Stomach (tissue), 9 donors: ENCODE results near the gene LRIF1. TPM values are rescaled to one million over a fixed set of nuclear protein-coding genes. Genes with fewer than 3 reads are reported as not detected.

ENCODE experiments used
- DNase-seq, 2 donors: peaks; one replicate each; pipeline versions ENCODE4 v3.0.0 to v3.0.0-alpha.2; 2013 to 2019
- H3K27ac ChIP-seq, 5 donors: fragments of 200-600 bp in 4 of 5; sonication (generic) in 4 of 5; one replicate each; pipeline ENCODE4 v1.5.1; 2013 to 2019; ENCODE audit warnings: mild to moderate bottlenecking in 1 of 5, moderate library complexity in 1 of 5
- H3K27me3 ChIP-seq, 3 donors: fragments of 200-600 bp; sonication (generic); one replicate each; pipeline ENCODE4 v1.5.1; 2017 to 2019; ENCODE audit warnings: mixed run types in 1 of 3
- H3K36me3 ChIP-seq, 4 donors: fragments of 200-600 bp; sonication (generic); 1 replicate in 3 of 4; 2 replicates in 1 of 4; pipeline ENCODE4 v1.5.1; 2016 to 2019
- H3K4me1 ChIP-seq, 4 donors: fragments of 200-600 bp; sonication (generic); one replicate each; pipeline ENCODE4 v1.5.1; 2016 to 2019
- H3K4me3 ChIP-seq, 4 donors: fragments of 200-600 bp; sonication (generic) in 3 of 4; one replicate each; pipeline ENCODE4 v1.5.1; 2016 to 2019; ENCODE audit warnings: mild to moderate bottlenecking in 1 of 4
- H3K9me3 ChIP-seq, 4 donors: fragments of 200-600 bp; sonication (generic); one replicate each; pipeline ENCODE4 v1.5.1; 2016 to 2019
- EP300 ChIP-seq: sonication (generic); formaldehyde crosslinking; IDR thresholded peaks from one replicate; pipeline ENCODE4 v1.6.1; 2017; ENCODE audit warnings: antibody characterized with exemption
- POLR2A ChIP-seq, 4 donors: fragments of 450-650 bp; IDR thresholded peaks; one replicate each; pipeline ENCODE4 v1.6.1; 2016; ENCODE audit warnings: antibody characterized with exemption in 4 of 4, control low read depth in 2 of 4, mild to moderate bottlenecking in 1 of 4, moderate library complexity in 1 of 4
- POLR2AphosphoS5 ChIP-seq, 3 donors: sonication (generic); formaldehyde crosslinking; IDR thresholded peaks; one replicate each; pipeline ENCODE4 v1.6.1; 2016; ENCODE audit warnings: antibody characterized with exemption in 3 of 3
- WGBS, 5 donors: extraction: QIAGEN DNeasy Blood & Tissue Kit in 3 of 5; methylation state at CpG; one replicate each; pipeline versions ENCODE4 v1.1.5 to v1.1.7; 2013 to 2018; 5-methylcytosine and 5-hydroxymethylcytosine counted together
- intact Hi-C: fragments of 100-400 bp; cut with DNase I; formaldehyde crosslinking; loops from one replicate; pipeline ENCODE4 v1.15.1; 2023; ENCODE audit warnings: low total_unique reads
- polyA plus RNA-seq, 3 donors: library from polyadenylated mRNA; stranded (reverse); fragments of 200-250 nt; gene quantifications; one replicate each; pipeline ENCODE4 v1.2.3, GENCODE V29; 2013
- total RNA-seq, 5 donors: library from RNA; depleted of rRNA; stranded (reverse); fragments of >200 nt; gene quantifications; one replicate each; pipeline versions ENCODE4 v1.1.0 to v1.2.3, GENCODE V29; 2014 to 2016
- TF ChIP-seq, protein P1 (sequence below), 7 experiments: fragments of 450-650 bp in 4 of 7; fragments of 200-600 bp in 3 of 7; sonication (generic) in 3 of 7; IDR thresholded peaks; one replicate each; pipeline ENCODE4 v1.5.1; 2016 to 2019; ENCODE audit warnings: antibody characterized with exemption in 7 of 7, control low read depth in 2 of 7, mild to moderate bottlenecking in 1 of 7
- donor health status: healthy with polysubstance abuse.
- donor health status: Bipolar disorder and iron deficiency.
- donor health status: healthy.

LRIF1 gene
- total and polyA plus RNA-seq, 8 donors = 2.0 to 22.8 (median 5.7) TPM

DNA sequence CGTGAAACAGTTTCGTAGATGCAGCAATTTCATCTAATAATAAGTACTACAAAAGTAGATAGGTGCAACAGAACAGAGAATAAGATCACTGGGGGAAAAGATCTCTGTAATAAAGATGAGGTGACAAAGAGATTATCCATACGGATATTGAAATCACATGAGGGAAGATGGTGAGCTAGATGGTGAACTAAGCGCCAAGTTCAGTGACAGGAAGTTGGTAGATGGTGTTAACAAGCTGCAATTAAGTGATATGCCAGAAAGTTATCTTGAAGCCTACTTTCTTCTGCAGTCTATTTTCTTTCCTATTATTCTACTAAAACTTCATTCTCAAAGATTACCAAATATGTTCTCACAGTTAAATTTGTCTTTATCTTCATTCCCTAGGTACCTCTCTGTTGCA, 7.1 kb downstream of the LRIF1 start:
- H3K4me3 ChIP-seq = no peak overlapping the region
- no peak overlapping the region for H3K27ac ChIP-seq
- intact Hi-C loops = no loop called here
- TF ChIP-seq POLR2A (IDR thresholded peaks at IDR 0.05) (no peak), EP300 (no peak), POLR2AphosphoS5 (IDR thresholded peaks at IDR 0.05) (no peak)
- TF ChIP-seq, protein P1, sequence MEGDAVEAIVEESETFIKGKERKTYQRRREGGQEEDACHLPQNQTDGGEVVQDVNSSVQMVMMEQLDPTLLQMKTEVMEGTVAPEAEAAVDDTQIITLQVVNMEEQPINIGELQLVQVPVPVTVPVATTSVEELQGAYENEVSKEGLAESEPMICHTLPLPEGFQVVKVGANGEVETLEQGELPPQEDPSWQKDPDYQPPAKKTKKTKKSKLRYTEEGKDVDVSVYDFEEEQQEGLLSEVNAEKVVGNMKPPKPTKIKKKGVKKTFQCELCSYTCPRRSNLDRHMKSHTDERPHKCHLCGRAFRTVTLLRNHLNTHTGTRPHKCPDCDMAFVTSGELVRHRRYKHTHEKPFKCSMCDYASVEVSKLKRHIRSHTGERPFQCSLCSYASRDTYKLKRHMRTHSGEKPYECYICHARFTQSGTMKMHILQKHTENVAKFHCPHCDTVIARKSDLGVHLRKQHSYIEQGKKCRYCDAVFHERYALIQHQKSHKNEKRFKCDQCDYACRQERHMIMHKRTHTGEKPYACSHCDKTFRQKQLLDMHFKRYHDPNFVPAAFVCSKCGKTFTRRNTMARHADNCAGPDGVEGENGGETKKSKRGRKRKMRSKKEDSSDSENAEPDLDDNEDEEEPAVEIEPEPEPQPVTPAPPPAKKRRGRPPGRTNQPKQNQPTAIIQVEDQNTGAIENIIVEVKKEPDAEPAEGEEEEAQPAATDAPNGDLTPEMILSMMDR (IDR thresholded peaks at IDR 0.05) = no peak
- H3K4me1 ChIP-seq = peaks cover 0 to 7% (median 0%) of the 10 kb centered on the region in 4 donors
- H3K36me3 ChIP-seq = peaks cover 5 to 36% (median 16%) of the 10 kb centered on the region in 4 donors
- DNase-seq = no peak
- peaks cover 0 to 46% (median 12%) of the 10 kb centered on the region in 4 donors for H3K9me3 ChIP-seq
- 90 to 93% (median 93%) methylated on average over 4 of the region's 4 CpGs for WGBS, 5 donors
- H3K27me3 ChIP-seq = no peaks in the 10 kb centered on the region

DNA sequence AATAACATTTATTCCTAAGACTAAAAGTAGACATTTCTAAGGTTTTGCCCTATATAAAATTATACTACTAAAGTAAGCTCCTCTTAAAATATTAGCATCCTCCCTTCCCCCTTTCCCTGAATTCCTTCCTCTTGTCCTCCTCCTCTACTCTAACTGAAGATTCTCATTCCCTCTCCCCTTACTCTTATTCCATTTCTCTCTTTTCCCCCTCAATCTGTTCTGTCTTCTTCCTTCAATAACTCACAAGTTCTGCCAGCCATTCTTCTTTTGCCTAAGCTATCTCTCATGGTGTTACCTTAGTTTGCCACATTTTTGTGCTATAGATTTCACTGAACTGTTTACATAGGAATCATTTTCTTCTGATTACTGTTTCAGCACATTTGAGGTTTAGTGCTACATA, 10.7 kb downstream of the LRIF1 start:
- H3K27ac ChIP-seq = no peak overlapping the region
- H3K4me3 ChIP-seq = no peak overlapping the region
- no peak for TF ChIP-seq EP300
- no peak for TF ChIP-seq POLR2AphosphoS5 (IDR thresholded peaks at IDR 0.05)
- TF ChIP-seq POLR2A (IDR thresholded peaks at IDR 0.05) = no peak
- TF ChIP-seq, protein P1 (IDR thresholded peaks at IDR 0.05) = no peak
- intact Hi-C loops = no loop called here
- peaks cover 0 to 35% (median 12%) of the 10 kb centered on the region in 4 donors for H3K9me3 ChIP-seq
- H3K4me1 ChIP-seq = no peaks in the 10 kb centered on the region
- H3K27me3 ChIP-seq = no peaks in the 10 kb centered on the region
- H3K36me3 ChIP-seq = peaks cover 5 to 59% (median 46%) of the 10 kb centered on the region in 4 donors
- DNase-seq = no peak

DNA sequence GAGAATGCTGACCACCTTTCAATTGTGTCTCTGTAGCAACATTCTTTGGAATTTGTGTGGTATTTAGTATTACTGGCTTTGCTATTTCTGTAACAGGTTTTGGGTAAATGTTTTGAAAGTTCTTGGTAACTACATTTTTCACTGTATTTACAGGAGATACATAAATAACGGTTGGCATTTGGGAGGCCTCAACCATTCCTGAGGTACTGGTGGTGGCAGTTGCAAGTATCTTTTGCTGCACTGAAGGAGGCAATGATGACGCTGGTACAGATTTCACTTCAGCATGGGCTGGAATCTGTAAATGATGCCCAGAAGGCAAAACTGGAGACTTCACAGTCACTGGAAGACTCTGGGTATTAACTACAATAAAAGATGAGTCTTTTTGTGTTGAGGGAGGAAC, 11.7 kb downstream of the LRIF1 start:
- DNase-seq = no peak
- no peak overlapping the region for H3K27ac ChIP-seq
- no peaks in the 10 kb centered on the region for H3K4me1 ChIP-seq
- intact Hi-C loops = no loop called here
- peaks cover 5 to 66% (median 54%) of the 10 kb centered on the region in 4 donors for H3K36me3 ChIP-seq
- H3K27me3 ChIP-seq = no peaks in the 10 kb centered on the region
- H3K9me3 ChIP-seq = peaks cover 0 to 35% (median 14%) of the 10 kb centered on the region in 4 donors
- TF ChIP-seq EP300 = no peak
- TF ChIP-seq POLR2AphosphoS5 (IDR thresholded peaks at IDR 0.05) = no peak
- no peak for TF ChIP-seq POLR2A (IDR thresholded peaks at IDR 0.05)
- TF ChIP-seq, protein P1 (IDR thresholded peaks at IDR 0.05) = no peak
- 94 to 98% (median 97%) methylated on average over 2 of the region's 2 CpGs for WGBS, 5 donors
- no peak overlapping the region for H3K4me3 ChIP-seq

DNA sequence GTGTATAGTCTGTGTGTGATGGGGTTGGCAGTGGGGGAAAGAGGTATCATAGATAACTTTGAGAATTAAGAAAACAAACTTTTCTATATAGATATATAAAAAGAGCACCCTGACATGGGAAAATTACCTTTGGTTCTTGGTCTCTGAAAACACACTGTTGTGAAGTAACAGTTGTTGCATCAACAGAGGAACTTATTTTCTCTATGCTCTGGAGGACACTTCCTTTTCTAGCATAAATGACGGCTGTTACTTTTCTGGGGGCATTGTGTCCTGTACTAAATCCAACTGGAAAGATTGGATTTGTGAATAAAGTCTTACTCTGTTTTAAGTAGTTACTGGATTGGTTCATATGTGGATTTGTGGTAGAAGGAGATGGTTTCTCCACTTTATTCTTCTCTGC, 12.6 kb downstream of the LRIF1 start:
- intact Hi-C loops = no loop called here
- Histone ChIP-seq H3K27me3 (no peaks in the 10 kb centered on the region), H3K4me3 (no peak overlapping the region), H3K27ac (no peak overlapping the region), H3K36me3 (peaks cover 5 to 73% (median 55%) of the 10 kb centered on the region in 4 donors), H3K9me3 (peaks cover 0 to 31% (median 14%) of the 10 kb centered on the region in 4 donors), H3K4me1 (no peaks in the 10 kb centered on the region)
- no peak for DNase-seq
- 88 to 98% (median 96%) methylated on average over 1 of the region's 1 CpG for WGBS, 5 donors
- TF ChIP-seq POLR2A (IDR thresholded peaks at IDR 0.05) (no peak), EP300 (no peak), POLR2AphosphoS5 (IDR thresholded peaks at IDR 0.05) (no peak)
- TF ChIP-seq, protein P1 (IDR thresholded peaks at IDR 0.05) = no peak
